Astrocyte of the spinal cord (primary cell): ENCODE measurements around the gene ARAP2.

Experiments
- DNase-seq: peaks from one replicate; pipeline ENCODE4 v3.0.0; 2011; ENCODE audit warnings: low read depth, low spot score
- H3K4me3 ChIP-seq: 2 replicates; pipeline ENCODE4 v1.5.1; 2011; ENCODE audit warnings: low read depth, mild to moderate bottlenecking, low read length, moderate library complexity
- in situ Hi-C: cut with HindIII; loops from 2 replicates; pipeline ENCODE4 v1.10.0; 2017; ENCODE audit warnings: low sequenced_read_pairs
- TF ChIP-seq, protein P1 (sequence below): IDR thresholded peaks from 2 replicates; pipeline ENCODE4 v1.5.1; 2012; ENCODE audit warnings: low read depth, mild to moderate bottlenecking, low read length, inconsistent platforms

The ARAP2 gene

DNA sequence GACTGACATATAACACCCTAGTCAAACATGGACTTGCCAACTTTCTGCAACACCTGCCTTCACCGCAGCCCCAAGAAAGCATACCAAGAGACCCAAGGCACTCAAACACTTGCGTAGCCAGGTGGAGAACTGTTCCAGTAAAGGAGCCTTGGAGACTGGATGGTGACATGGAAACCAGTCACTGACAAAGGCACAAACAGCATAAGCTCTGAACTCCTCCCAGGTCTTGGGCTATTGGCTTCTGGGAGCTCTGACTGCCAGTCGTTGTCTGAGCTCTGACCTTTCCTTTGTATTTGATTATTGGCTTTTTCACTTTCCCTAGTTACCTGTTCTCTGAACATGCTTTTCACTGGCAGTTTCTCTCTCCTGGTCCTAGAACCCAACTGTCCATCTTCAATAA, 38.3 kb downstream of the ARAP2 start:
- DNase-seq = no peak
- H3K4me3 ChIP-seq = no peak overlapping the region
- TF ChIP-seq, protein P1, sequence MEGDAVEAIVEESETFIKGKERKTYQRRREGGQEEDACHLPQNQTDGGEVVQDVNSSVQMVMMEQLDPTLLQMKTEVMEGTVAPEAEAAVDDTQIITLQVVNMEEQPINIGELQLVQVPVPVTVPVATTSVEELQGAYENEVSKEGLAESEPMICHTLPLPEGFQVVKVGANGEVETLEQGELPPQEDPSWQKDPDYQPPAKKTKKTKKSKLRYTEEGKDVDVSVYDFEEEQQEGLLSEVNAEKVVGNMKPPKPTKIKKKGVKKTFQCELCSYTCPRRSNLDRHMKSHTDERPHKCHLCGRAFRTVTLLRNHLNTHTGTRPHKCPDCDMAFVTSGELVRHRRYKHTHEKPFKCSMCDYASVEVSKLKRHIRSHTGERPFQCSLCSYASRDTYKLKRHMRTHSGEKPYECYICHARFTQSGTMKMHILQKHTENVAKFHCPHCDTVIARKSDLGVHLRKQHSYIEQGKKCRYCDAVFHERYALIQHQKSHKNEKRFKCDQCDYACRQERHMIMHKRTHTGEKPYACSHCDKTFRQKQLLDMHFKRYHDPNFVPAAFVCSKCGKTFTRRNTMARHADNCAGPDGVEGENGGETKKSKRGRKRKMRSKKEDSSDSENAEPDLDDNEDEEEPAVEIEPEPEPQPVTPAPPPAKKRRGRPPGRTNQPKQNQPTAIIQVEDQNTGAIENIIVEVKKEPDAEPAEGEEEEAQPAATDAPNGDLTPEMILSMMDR = no peak
- in situ Hi-C loops = no loop called here

DNA sequence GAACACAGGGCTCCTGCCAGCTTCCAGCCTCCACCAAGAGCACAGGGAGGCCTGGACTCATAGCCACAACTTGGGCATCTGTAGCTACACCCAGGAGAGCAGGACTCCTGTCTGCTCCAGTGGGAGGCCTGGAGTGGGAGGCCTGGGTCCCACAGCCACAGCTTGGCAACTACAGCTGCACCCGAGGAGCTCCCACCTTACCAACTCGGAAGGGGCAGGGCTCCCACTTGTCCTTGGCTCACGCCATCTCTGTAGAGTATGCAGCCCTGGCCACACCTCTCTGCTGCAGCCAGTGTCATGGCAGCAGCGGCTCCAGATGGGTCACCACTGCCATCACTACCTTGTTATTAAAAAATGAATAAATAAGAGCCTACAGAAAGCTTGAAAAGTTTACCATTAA, 45.5 kb downstream of the ARAP2 start:
- in situ Hi-C loops = no loop called here
- no peak for DNase-seq
- TF ChIP-seq, protein P1 = no peak
- H3K4me3 ChIP-seq = no peak overlapping the region

DNA sequence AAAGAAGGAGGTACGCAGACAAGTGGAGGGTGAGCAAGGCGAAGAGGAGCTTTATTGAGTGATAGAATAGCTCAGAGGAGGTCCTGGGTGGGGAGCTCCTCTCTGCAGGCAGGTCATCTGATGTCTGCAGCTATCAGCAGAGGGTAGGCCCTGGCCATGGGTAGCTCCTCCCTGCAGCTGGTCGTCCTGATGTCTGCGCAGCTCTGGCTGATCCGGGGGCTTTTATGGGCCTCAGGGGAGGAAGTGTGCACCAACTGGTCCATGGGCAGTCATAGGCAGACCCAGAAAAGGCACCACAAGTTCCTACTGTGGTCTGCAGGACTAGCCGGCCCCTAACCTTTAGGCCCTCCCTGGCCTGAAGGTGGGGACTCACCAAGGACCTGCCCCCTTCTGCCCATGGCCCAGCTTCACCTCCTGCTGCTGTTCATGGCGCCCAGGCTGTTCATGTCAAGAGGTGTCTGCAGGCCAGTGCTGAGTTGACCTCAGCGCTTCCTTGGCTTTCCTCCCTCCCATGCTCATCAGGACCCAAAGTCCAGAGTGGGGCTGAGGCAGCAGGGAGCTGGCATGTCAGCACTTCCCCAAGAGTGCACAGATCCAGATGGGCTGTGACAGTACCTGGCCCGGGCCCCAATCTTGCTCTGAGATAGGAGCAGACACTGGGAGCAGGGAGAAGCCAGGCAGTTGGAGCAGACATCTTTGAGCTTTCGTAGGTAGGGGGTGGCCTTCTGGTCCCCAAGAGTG, 46.1 kb downstream of the ARAP2 start:
- TF ChIP-seq, protein P1 = no peak
- no peak overlapping the region for H3K4me3 ChIP-seq
- DNase-seq = no peak
- in situ Hi-C loops = no loop called here

DNA sequence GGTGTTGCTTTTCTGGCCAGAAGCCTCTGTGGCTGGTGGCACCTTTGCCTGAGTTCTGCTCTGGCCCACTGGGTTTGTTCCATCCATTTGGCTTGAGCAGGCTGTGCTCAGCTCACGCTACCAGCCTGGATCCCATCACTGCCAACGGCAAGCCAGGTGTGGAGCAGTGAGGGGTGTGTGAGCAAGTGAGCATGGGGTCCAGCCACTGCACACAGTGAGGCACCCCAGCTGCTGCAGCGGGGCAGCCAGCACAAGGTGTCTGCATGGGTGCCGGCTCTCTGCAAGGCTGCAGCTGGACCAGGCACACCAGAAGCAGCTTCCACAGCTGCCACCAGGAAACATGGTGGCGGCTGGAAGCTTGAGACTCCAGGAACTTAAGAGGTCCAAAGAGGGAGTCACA, 46.8 kb downstream of the ARAP2 start:
- in situ Hi-C loops = no loop called here
- TF ChIP-seq, protein P1 = no peak
- H3K4me3 ChIP-seq = no peak overlapping the region
- DNase-seq = no peak

DNA sequence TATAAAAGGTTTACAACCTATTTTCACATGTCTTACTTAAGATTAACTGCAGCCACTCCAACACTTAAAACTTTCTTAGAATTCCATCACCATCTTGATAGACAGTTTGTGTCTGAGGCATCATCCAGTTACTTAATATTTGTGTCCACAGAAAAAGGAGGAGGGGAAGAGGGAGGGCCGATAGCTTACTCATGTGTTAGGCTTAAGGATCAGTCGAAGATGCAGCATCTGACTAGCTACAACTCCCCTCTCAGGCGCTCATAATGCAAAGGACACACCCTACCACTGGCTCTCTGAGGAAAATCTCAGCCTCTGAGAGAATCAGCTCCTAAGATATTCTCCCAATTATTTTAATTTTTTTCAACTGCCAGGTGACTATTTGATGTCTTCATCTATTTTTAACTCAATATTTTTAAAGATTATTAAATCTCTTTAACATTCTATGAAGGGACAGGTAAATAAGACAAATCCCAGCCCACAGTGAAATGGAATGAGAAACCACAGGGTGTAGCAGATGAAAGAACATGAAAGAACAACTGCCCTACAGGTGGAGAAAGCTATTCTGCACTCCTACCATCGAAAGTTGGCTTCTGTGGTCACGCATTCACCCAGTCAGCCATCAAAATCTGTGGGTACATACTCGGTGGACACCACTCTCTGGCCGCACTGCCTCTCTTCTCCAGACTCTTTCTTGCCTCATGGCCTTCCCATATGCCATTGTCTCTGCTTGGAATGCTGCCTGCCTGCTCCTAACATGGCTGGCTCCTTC, 48.0 kb downstream of the ARAP2 start:
- in situ Hi-C loops = no loop called here
- no peak for DNase-seq
- TF ChIP-seq, protein P1 = no peak
- no peak overlapping the region for H3K4me3 ChIP-seq

DNA sequence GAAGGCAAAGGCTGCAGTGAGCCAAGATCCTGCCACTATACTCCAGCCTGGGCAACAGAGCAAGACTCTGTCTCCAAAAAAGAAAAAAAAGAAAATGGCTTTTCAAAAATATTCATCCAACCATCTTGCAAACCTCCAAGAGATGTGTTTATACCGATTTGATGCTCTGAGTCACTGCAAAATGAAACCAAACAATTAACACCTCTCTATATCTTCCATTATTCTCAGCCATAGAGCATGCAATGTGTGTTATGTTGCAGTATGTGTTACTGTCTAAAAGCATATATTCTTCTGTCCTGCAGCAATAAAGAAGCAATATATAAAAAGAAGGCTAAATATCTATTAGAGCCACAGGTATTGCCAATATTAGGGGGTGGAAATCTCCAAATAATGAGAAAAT, 51.4 kb downstream of the ARAP2 start:
- H3K4me3 ChIP-seq = no peak overlapping the region
- in situ Hi-C loops = no loop called here
- TF ChIP-seq, protein P1 = no peak
- DNase-seq = no peak
